Osteoblast (primary cell): Measurements from ENCODE around the gene GRHL3. TPM values are rescaled to one million over a fixed set of nuclear protein-coding genes. Genes with fewer than 3 reads are reported as not detected.

Experiments used
- DNase-seq: peaks from one replicate; pipeline ENCODE4 v3.0.0; 2011; ENCODE audit warnings: low spot score, mixed read lengths; ENCODE audit not compliant: insufficient read length; ENCODE audit errors: missing footprints
- H2AFZ ChIP-seq: 2 replicates; pipeline ENCODE4 v1.6.0; 2011; ENCODE audit warnings: mild to moderate bottlenecking, low read length
- H3K27ac ChIP-seq: 2 replicates; pipeline ENCODE4 v1.5.1; 2011; ENCODE audit warnings: mild to moderate bottlenecking, low read depth, low read length, moderate library complexity
- H3K27me3 ChIP-seq: 2 replicates; pipeline ENCODE4 v1.6.0; 2012; ENCODE audit warnings: mild to moderate bottlenecking, control low read depth, inconsistent platforms, low read length, moderate library complexity; ENCODE audit not compliant: insufficient read depth
- H3K36me3 ChIP-seq: 2 replicates; pipeline ENCODE4 v1.5.1; 2011; ENCODE audit warnings: mild to moderate bottlenecking, low read length, control low read depth, moderate library complexity; ENCODE audit not compliant: insufficient read depth
- H3K4me1 ChIP-seq: 2 replicates; pipeline ENCODE4 v1.5.1; 2011; ENCODE audit warnings: mild to moderate bottlenecking, low read length, control low read depth, moderate library complexity; ENCODE audit not compliant: insufficient read depth
- H3K4me2 ChIP-seq: 2 replicates; pipeline ENCODE4 v1.6.0; 2011; ENCODE audit warnings: mild to moderate bottlenecking, low read length; ENCODE audit not compliant: insufficient read depth
- H3K4me3 ChIP-seq: fragments of 200-600 bp; sonication (generic); 3 replicates; pipeline ENCODE4 v1.5.1; 2012; ENCODE audit warnings: mild to moderate bottlenecking, low read length, inconsistent platforms; ENCODE audit not compliant: insufficient read depth
- H3K79me2 ChIP-seq: 2 replicates; pipeline ENCODE4 v1.6.0; 2012; ENCODE audit warnings: mild to moderate bottlenecking, low read length, control low read depth, inconsistent platforms; ENCODE audit not compliant: insufficient read depth
- H3K9me3 ChIP-seq: 2 replicates; pipeline ENCODE4 v1.5.1; 2011; ENCODE audit warnings: low read depth, low read length, control low read depth
- H4K20me1 ChIP-seq: 2 replicates; pipeline ENCODE4 v1.6.0; 2012; ENCODE audit warnings: mild to moderate bottlenecking, low read length, control low read depth; ENCODE audit not compliant: insufficient read depth
- total RNA-seq: library from RNA; depleted of rRNA; stranded (reverse); fragments of >200 nt; gene quantifications from 2 replicates; pipeline ENCODE4 v1.2.3, GENCODE V29; 2012
- TF ChIP-seq, protein P1 (sequence below): IDR thresholded peaks from 2 replicates; pipeline ENCODE4 v1.5.1; 2011; ENCODE audit warnings: mild to moderate bottlenecking, low read depth, low read length, moderate library complexity; ENCODE audit errors: extremely low read depth

Gene GRHL3
- total RNA-seq, 1 donor, result not detected

DNA sequence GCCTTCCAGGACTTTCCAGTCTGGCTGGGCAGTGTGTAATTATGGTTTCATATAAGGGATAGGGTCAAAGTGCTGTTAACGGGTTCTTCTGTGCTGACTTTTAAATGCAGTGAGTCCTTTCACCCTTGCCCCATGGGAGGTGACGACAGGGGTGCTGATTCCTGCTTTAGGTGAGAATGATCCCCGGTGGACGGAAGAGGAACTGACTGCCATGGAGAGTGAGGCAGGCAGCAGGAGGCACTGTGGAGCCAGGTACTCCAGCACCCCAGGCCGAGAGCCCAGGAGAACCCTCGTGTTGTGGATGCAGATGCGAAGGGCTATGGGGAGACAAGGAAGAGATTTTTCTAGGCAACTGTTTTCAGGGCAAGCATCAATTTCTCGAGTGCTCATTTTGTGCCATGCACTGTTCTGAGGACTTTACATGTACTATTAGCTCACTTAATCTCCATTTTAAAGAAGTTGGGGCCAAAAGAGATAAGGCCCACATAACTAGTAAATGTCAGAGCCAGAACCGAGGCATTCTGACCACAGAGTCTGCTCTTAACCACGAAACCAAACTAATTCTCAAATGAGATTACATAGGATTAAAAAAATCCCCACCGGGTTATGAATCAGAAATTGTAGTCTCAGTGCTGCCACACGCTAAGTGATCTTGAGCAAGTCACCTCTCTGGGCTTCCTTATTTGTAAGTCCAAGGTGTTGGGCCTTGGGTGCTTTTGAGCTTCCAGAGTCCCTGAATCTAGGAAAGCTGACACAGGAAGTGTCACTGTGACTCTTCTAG lies 66.2 kb downstream of the GRHL3 start:
- Histone ChIP-seq H3K4me3 (no peak overlapping the region), H3K79me2 (no peaks in the 10 kb centered on the region), H3K27me3 (no peaks in the 10 kb centered on the region), H3K9me3 (no peaks in the 10 kb centered on the region), H2AFZ (no peak overlapping the region), H3K27ac (peak overlapping the region; percentile 41), H3K36me3 (peaks cover 4% of the 10 kb centered on the region), H4K20me1 (no peaks in the 10 kb centered on the region), H3K4me1 (peaks cover 17% of the 10 kb centered on the region), H3K4me2 (no peak overlapping the region)
- TF ChIP-seq, protein P1, sequence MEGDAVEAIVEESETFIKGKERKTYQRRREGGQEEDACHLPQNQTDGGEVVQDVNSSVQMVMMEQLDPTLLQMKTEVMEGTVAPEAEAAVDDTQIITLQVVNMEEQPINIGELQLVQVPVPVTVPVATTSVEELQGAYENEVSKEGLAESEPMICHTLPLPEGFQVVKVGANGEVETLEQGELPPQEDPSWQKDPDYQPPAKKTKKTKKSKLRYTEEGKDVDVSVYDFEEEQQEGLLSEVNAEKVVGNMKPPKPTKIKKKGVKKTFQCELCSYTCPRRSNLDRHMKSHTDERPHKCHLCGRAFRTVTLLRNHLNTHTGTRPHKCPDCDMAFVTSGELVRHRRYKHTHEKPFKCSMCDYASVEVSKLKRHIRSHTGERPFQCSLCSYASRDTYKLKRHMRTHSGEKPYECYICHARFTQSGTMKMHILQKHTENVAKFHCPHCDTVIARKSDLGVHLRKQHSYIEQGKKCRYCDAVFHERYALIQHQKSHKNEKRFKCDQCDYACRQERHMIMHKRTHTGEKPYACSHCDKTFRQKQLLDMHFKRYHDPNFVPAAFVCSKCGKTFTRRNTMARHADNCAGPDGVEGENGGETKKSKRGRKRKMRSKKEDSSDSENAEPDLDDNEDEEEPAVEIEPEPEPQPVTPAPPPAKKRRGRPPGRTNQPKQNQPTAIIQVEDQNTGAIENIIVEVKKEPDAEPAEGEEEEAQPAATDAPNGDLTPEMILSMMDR, result peak; percentile 62
- no peak for DNase-seq

DNA sequence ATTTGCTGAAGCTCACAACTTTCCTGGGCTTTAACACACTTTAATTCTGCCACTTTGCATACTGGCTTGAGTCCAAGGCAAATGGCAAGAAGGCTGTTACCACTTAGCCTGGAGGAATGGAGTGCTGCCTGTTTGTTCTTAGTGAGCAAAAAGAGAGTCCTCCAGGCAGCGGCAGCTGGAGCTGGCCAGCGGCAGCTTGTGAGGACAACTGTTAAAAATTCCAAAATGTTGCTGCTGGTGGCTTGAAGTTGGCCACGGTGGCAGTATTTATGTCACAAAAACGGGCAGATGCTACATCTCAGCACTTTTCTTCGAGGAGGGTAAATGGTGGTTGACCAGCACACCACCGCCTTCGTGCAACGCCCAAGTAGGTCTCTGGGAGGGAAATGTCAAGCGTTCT lies 67.1 kb downstream of the GRHL3 start:
- TF ChIP-seq, protein P1, result no peak
- Histone ChIP-seq H3K9me3 (no peaks in the 10 kb centered on the region), H3K4me3 (no peak overlapping the region), H3K4me1 (peaks cover 16% of the 10 kb centered on the region), H3K79me2 (no peaks in the 10 kb centered on the region), H3K36me3 (peaks cover 4% of the 10 kb centered on the region), H3K27me3 (no peaks in the 10 kb centered on the region), H4K20me1 (no peaks in the 10 kb centered on the region), H3K27ac (no peak overlapping the region), H2AFZ (no peak overlapping the region), H3K4me2 (no peak overlapping the region)
- no peak for DNase-seq

DNA sequence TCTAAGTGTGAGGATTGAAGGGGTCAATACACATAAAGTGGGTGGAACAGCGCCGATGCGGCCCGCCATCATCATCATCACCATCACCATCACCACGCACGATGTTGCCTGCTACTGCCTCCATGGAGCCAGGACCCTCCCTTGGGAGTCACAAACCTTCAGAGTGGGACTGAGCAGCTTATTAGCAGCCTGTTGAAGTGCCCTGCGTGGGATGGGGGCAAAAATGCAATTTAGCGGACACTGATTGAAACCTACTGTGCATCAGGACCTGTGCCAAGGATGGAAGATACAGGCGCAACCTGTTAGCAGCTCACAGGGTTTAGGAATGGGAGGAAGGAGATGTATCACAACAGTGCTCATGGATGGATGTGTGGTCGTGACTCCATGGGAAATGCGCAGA lies 67.8 kb downstream of the GRHL3 start:
- DNase-seq, result no peak
- Histone ChIP-seq H4K20me1 (no peaks in the 10 kb centered on the region), H3K4me1 (peaks cover 23% of the 10 kb centered on the region), H3K4me3 (no peak overlapping the region), H3K27me3 (no peaks in the 10 kb centered on the region), H3K4me2 (no peak overlapping the region), H2AFZ (no peak overlapping the region), H3K9me3 (no peaks in the 10 kb centered on the region), H3K36me3 (peaks cover 4% of the 10 kb centered on the region), H3K27ac (no peak overlapping the region), H3K79me2 (no peaks in the 10 kb centered on the region)
- TF ChIP-seq, protein P1, result no peak

DNA sequence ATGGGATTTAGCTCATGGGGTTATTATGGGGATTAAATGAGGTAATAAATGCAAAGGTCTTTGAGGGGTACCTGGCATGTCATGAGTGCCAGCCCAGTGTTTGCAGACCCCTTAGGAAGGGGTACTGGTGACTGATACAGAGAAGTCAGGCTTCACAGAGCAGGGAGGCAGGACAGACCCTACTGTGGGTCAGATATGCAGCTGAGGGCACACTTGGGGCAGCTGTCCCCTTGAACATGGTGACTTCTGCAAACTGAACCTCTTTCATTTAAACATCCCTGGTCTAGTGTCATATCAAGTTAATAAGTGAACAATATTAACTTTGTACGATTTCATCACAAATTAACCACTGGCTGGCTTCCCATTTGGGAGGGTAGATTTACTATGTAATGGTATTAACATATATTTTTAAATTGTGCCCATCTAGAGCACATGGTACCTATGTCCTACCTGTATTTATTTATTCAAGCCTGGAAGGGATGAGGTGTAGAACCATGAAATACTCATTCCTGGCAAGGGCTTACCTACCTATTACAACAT lies 68.5 kb downstream of the GRHL3 start:
- Histone ChIP-seq H3K4me2 (no peak overlapping the region), H3K9me3 (no peaks in the 10 kb centered on the region), H3K4me1 (peaks cover 27% of the 10 kb centered on the region), H3K27ac (no peak overlapping the region), H4K20me1 (no peaks in the 10 kb centered on the region), H3K79me2 (no peaks in the 10 kb centered on the region), H3K36me3 (peaks cover 4% of the 10 kb centered on the region), H3K27me3 (no peaks in the 10 kb centered on the region), H2AFZ (no peak overlapping the region), H3K4me3 (no peak overlapping the region)
- TF ChIP-seq, protein P1, result no peak
- DNase-seq, result no peak
